Measurements from ENCODE around the gene SHROOM2. TPM values are rescaled to one million over a fixed set of nuclear protein-coding genes. Genes with fewer than 3 reads are reported as not detected.

The SHROOM2 gene
- polyA plus RNA-seq, 1 experiment = 1.1 TPM

- ChIA-PET POLR2A (no interaction called here), CTCF (no interaction called here)
- DNase-seq (ENCODE audit: low read depth) = no peak
- no peak for TF ChIP-seq CTCF (IDR thresholded peaks at IDR 0.05; ENCODE audit: insufficient read depth, low read depth, low read length)
- H3K27me3 ChIP-seq (ENCODE audit: control insufficient read depth, insufficient read depth, low read length) = no peaks in the 10 kb centered on the region; the same call in 1 of the 2 replicates
- no peak overlapping the region for H3K4me3 ChIP-seq (ENCODE audit: low read depth, low read length)
- H3K36me3 ChIP-seq (ENCODE audit: control insufficient read depth, insufficient read depth, low read length) = no peaks in the 10 kb centered on the region
Observed at GRCh38 chrX:9770319-9770718, 15.9 kb upstream of the SHROOM2 start.

- POLR2A ChIA-PET = no interaction called here
- no peaks in the 10 kb centered on the region for H3K27me3 ChIP-seq (ENCODE audit: control insufficient read depth, insufficient read depth, low read length)
- CTCF ChIA-PET = no interaction called here
- H3K36me3 ChIP-seq (ENCODE audit: control insufficient read depth, insufficient read depth, low read length) = no peaks in the 10 kb centered on the region
- no peak for DNase-seq (ENCODE audit: low read depth)
- no peak overlapping the region for H3K4me3 ChIP-seq (ENCODE audit: low read depth, low read length)
- TF ChIP-seq CTCF (IDR thresholded peaks at IDR 0.05; ENCODE audit: insufficient read depth, low read depth, low read length) = no peak
Observed at GRCh38 chrX:9772943-9773342, 13.3 kb upstream of the SHROOM2 start.

GRCh38 chrX:9775930-9776329, 10.3 kb upstream of the SHROOM2 start:
- Histone ChIP-seq H3K4me3 (ENCODE audit: low read depth, low read length) (no peak overlapping the region), H3K36me3 (ENCODE audit: control insufficient read depth, insufficient read depth, low read length) (no peaks in the 10 kb centered on the region), H3K27me3 (ENCODE audit: control insufficient read depth, insufficient read depth, low read length) (no peaks in the 10 kb centered on the region)
- CTCF ChIA-PET = no interaction called here
- TF ChIP-seq CTCF (IDR thresholded peaks at IDR 0.05; ENCODE audit: insufficient read depth, low read depth, low read length) = no peak
- POLR2A ChIA-PET = no interaction called here
- DNase-seq (ENCODE audit: low read depth) = no peak

- DNase-seq (ENCODE audit: low read depth) = no peak
- ChIA-PET POLR2A (no interaction called here), CTCF (no interaction called here)
- Histone ChIP-seq H3K36me3 (ENCODE audit: control insufficient read depth, insufficient read depth, low read length) (no peaks in the 10 kb centered on the region), H3K27me3 (ENCODE audit: control insufficient read depth, insufficient read depth, low read length) (peaks cover 4% of the 10 kb centered on the region; the same call in 1 of the 2 replicates), H3K4me3 (ENCODE audit: low read depth, low read length) (no peak overlapping the region)
- no peak for TF ChIP-seq CTCF (IDR thresholded peaks at IDR 0.05; ENCODE audit: insufficient read depth, low read depth, low read length)
Observed at GRCh38 chrX:9781941-9782340, 4.3 kb upstream of the SHROOM2 start.

GRCh38 chrX:9784332-9784731, 1.9 kb upstream of the SHROOM2 start:
- Histone ChIP-seq H3K27me3 (ENCODE audit: control insufficient read depth, insufficient read depth, low read length) (peaks cover 11% of the 10 kb centered on the region; the same call in 1 of the 2 replicates), H3K4me3 (ENCODE audit: low read depth, low read length) (no peak overlapping the region), H3K36me3 (ENCODE audit: control insufficient read depth, insufficient read depth, low read length) (no peaks in the 10 kb centered on the region)
- CTCF ChIA-PET = interaction anchor here (1.3 kb wide), 1 partner anchor 968 kb away, joined by 3 read pairs; no protein-coding TSS in a partner anchor
- no peak for DNase-seq (ENCODE audit: low read depth)
- POLR2A ChIA-PET = no interaction called here
- no peak for TF ChIP-seq CTCF (IDR thresholded peaks at IDR 0.05; ENCODE audit: insufficient read depth, low read depth, low read length)
